OCI-LY1 (cell line): Measurements from ENCODE around the gene HIVEP2.

ENCODE experiments used
- H2AFZ ChIP-seq: fragments of 200-600 bp; sonication (generic), shearing (Covaris generic); 2 replicates; pipeline ENCODE4 v1.6.0; 2014; ENCODE audit warnings: antibody characterized with exemption, mild to moderate bottlenecking, low read length
- H3F3A ChIP-seq: fragments of 200-600 bp; sonication (generic), shearing (Covaris generic); 2 replicates; pipeline ENCODE4 v1.6.0; 2014; ENCODE audit warnings: mild to moderate bottlenecking, antibody characterized with exemption, low read length, moderate library complexity; ENCODE audit not compliant: insufficient read depth
- H3K27ac ChIP-seq: fragments of 200-600 bp; sonication (generic); 2 replicates; pipeline ENCODE4 v1.5.1; 2014; ENCODE audit warnings: low read length, mixed run types, mild to moderate bottlenecking, low read depth; ENCODE audit not compliant: poor library complexity, severe bottlenecking
- H3K27me3 ChIP-seq: fragments of 200-600 bp; sonication (generic); 2 replicates; pipeline ENCODE4 v1.6.0; 2014; ENCODE audit warnings: antibody characterized with exemption, mild to moderate bottlenecking, low read length, moderate library complexity; ENCODE audit not compliant: insufficient read depth
- H3K36me3 ChIP-seq: fragments of 200-600 bp; sonication (generic); 2 replicates; pipeline ENCODE4 v1.6.1; 2014; ENCODE audit warnings: mild to moderate bottlenecking, antibody characterized with exemption, low read length, moderate library complexity, mixed read lengths; ENCODE audit not compliant: insufficient read depth
- H3K4me1 ChIP-seq: fragments of 200-600 bp; sonication (generic); 2 replicates; pipeline ENCODE4 v1.5.1; 2014; ENCODE audit warnings: mild to moderate bottlenecking, low read length, moderate library complexity; ENCODE audit not compliant: insufficient read depth, severe bottlenecking
- H3K4me2 ChIP-seq: fragments of 200-600 bp; sonication (generic), shearing (Covaris generic); 2 replicates; pipeline ENCODE4 v1.6.1; 2014; ENCODE audit warnings: low read length
- H3K4me3 ChIP-seq: fragments of 200-600 bp; sonication (generic); 2 replicates; pipeline ENCODE4 v1.5.1; 2014; ENCODE audit warnings: low read length, low read depth, mild to moderate bottlenecking, mixed read lengths; ENCODE audit not compliant: poor library complexity, severe bottlenecking
- H3K79me2 ChIP-seq: fragments of 200-600 bp; shearing (Covaris generic); 2 replicates; pipeline ENCODE4 v1.6.1; 2016; ENCODE audit warnings: mixed run types, low read length, mixed read lengths; ENCODE audit not compliant: insufficient read depth
- H3K9ac ChIP-seq: fragments of 200-600 bp; sonication (generic), shearing (Covaris generic); 2 replicates; pipeline ENCODE4 v1.6.1; 2014; ENCODE audit warnings: mild to moderate bottlenecking, low read length, mixed read lengths
- H3K9me2 ChIP-seq: fragments of 200-600 bp; sonication (generic), shearing (Covaris generic); 2 replicates; pipeline ENCODE4 v1.6.1; 2014; ENCODE audit warnings: low read depth, mild to moderate bottlenecking, low read length, mixed read lengths
- H3K9me3 ChIP-seq: fragments of 200-600 bp; shearing (Covaris generic); 2 replicates; pipeline ENCODE4 v1.6.1; 2014; ENCODE audit warnings: low read length, mixed read lengths
- H4K20me1 ChIP-seq: fragments of 200-600 bp; sonication (generic), shearing (Covaris generic); 2 replicates; pipeline ENCODE4 v1.6.0; 2016; ENCODE audit warnings: mild to moderate bottlenecking, low read length; ENCODE audit not compliant: insufficient read depth
- EZH2 ChIP-seq: fragments of 200-600 bp; sonication (generic), shearing (Covaris generic); IDR thresholded peaks from 2 replicates; pipeline ENCODE4 v1.8.0; 2017; ENCODE audit warnings: borderline replicate concordance, mixed run types, mild to moderate bottlenecking, antibody characterized with exemption, low read length, moderate library complexity, mixed read lengths
- TF ChIP-seq, protein P1 (sequence below): fragments of 200-600 bp; sonication (generic), shearing (Covaris generic); IDR thresholded peaks from 2 replicates; pipeline ENCODE4 v1.5.1; 2017; ENCODE audit warnings: mild to moderate bottlenecking, antibody characterized with exemption, low read length, moderate library complexity, mixed read lengths

The HIVEP2 gene

DNA sequence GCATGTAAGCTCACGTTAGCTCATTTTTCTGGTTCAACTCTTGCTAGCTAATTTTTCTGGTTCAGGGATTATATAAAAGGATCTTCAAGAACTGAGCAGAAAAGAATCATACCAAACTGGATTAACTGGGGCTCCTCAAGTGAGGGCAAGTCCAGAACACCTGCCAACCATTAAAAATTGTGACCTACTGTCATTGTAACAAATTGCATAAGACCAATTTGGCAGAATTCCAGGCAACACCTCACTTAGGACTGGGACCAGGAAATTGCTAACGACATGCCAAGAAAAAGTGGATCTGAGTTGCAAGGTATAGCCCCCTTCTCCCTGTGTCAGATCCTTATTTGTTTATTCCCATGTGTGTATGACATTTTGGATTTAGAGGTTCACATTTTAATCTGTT is 216.6 kb downstream of the HIVEP2 start:
- no peak overlapping the region for H3K27ac ChIP-seq
- no peaks in the 10 kb centered on the region for H3K9me3 ChIP-seq
- no peak overlapping the region for H2AFZ ChIP-seq
- H3K9ac ChIP-seq, result no peak overlapping the region
- H3K79me2 ChIP-seq, result no peaks in the 10 kb centered on the region
- TF ChIP-seq, protein P1, sequence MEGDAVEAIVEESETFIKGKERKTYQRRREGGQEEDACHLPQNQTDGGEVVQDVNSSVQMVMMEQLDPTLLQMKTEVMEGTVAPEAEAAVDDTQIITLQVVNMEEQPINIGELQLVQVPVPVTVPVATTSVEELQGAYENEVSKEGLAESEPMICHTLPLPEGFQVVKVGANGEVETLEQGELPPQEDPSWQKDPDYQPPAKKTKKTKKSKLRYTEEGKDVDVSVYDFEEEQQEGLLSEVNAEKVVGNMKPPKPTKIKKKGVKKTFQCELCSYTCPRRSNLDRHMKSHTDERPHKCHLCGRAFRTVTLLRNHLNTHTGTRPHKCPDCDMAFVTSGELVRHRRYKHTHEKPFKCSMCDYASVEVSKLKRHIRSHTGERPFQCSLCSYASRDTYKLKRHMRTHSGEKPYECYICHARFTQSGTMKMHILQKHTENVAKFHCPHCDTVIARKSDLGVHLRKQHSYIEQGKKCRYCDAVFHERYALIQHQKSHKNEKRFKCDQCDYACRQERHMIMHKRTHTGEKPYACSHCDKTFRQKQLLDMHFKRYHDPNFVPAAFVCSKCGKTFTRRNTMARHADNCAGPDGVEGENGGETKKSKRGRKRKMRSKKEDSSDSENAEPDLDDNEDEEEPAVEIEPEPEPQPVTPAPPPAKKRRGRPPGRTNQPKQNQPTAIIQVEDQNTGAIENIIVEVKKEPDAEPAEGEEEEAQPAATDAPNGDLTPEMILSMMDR, result no peak
- TF ChIP-seq EZH2, result no peak
- no peak overlapping the region for H3K4me2 ChIP-seq
- no peaks in the 10 kb centered on the region for H4K20me1 ChIP-seq
- H3K36me3 ChIP-seq, result no peaks in the 10 kb centered on the region
- no peak overlapping the region for H3K4me3 ChIP-seq
- H3F3A ChIP-seq, result no peaks in the 10 kb centered on the region
- no peaks in the 10 kb centered on the region for H3K4me1 ChIP-seq
- no peaks in the 10 kb centered on the region for H3K9me2 ChIP-seq
- H3K27me3 ChIP-seq, result no peaks in the 10 kb centered on the region

DNA sequence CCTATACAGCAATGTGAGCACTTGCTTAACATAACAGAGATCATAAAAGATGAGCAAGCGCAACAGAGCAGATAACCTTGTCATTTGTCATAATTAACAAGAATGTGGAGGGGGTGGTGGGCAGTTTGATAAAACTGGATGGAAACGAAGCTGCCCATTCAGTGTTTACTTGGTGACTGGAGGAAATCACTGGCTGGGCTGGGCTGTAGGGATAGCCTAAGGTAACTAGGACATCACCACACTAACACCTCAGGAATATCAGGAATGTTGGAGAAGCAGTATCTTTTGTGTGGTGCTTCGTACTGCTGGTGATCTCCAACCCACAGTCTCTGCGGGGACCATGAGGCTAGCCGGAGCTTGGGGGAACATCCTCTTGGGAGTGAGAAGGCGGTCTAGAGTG is 218.4 kb downstream of the HIVEP2 start:
- Histone ChIP-seq H3K4me3 (no peak overlapping the region), H3K27ac (no peak overlapping the region), H3K9me2 (no peaks in the 10 kb centered on the region), H3F3A (no peaks in the 10 kb centered on the region), H3K27me3 (no peaks in the 10 kb centered on the region), H3K9ac (no peak overlapping the region), H3K4me1 (no peaks in the 10 kb centered on the region), H3K36me3 (no peaks in the 10 kb centered on the region), H3K79me2 (no peaks in the 10 kb centered on the region), H3K4me2 (no peak overlapping the region), H3K9me3 (no peaks in the 10 kb centered on the region), H4K20me1 (no peaks in the 10 kb centered on the region), H2AFZ (no peak overlapping the region)
- TF ChIP-seq, protein P1, result no peak
- no peak for TF ChIP-seq EZH2

DNA sequence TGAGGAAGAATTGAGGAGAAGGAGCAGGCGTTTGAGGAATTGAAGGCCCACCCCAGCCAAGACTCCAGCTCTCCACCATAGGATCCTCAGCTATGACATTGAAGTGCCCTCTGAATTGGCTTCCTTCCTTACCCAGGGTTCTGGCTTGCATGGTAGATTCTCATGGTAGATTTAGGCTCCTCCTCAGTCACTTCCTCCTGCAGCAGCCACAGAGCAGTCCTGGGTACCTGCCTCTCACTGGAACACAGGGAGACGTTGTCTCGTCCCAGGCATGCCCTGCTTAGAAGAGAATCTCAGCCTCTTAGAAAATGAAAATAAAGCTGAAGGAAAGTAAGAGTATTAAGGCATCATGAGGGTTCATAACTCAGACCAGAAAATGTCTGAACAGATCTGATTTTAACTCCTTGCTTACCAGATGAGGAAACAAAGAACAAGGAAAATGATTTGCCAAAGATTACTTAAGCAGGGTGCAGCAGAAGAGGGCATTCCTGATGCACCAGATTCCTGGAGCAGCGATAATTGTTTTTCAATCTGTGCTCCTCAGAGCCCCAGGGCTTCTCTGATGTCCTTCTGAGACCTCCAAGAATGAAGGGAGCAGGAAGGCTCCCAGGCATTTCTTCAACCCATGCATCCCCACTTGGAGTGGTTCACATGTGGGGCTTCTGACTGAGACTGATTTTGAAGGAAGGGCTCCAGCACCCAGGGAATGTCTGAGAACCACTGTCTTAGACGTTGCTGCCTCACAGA is 219.8 kb downstream of the HIVEP2 start:
- no peaks in the 10 kb centered on the region for H3K79me2 ChIP-seq
- no peak overlapping the region for H3K4me2 ChIP-seq

More for the DNA sequence above, 219.8 kb downstream of the HIVEP2 start:
- H2AFZ ChIP-seq, result no peak overlapping the region
- no peaks in the 10 kb centered on the region for H4K20me1 ChIP-seq
- H3K4me1 ChIP-seq, result no peaks in the 10 kb centered on the region
- H3K27ac ChIP-seq, result no peak overlapping the region
- no peaks in the 10 kb centered on the region for H3F3A ChIP-seq
- H3K27me3 ChIP-seq, result no peaks in the 10 kb centered on the region
- TF ChIP-seq, protein P1, result no peak
- no peak for TF ChIP-seq EZH2
- H3K36me3 ChIP-seq, result no peaks in the 10 kb centered on the region
- H3K4me3 ChIP-seq, result no peak overlapping the region
- H3K9me3 ChIP-seq, result no peaks in the 10 kb centered on the region
- no peak overlapping the region for H3K9ac ChIP-seq
- H3K9me2 ChIP-seq, result no peaks in the 10 kb centered on the region
